Smooth muscle cell (in vitro differentiated cells): ENCODE measurements around the gene NUP214. TPM values are rescaled to one million over a fixed set of nuclear protein-coding genes. Genes with fewer than 3 reads are reported as not detected.

ENCODE experiments used
- DNase-seq: peaks from one replicate; lab custom pipeline; 2025; ENCODE audit not compliant: unreplicated experiment; lab: John Stamatoyannopoulos, UW
- H2AFZ ChIP-seq: fragments of 200-600 bp; sonication (generic); 2 replicates; pipeline ENCODE4 v1.6.0; 2016; ENCODE audit warnings: antibody characterized with exemption, low read depth, mild to moderate bottlenecking
- H3F3A ChIP-seq: fragments of 200-600 bp; sonication (generic); 2 replicates; pipeline ENCODE4 v1.6.0; 2017; ENCODE audit warnings: antibody characterized with exemption, low read depth
- H3K27ac ChIP-seq: fragments of 200-600 bp; sonication (generic); 2 replicates; pipeline ENCODE4 v1.5.1; 2016; ENCODE audit warnings: low read depth, mild to moderate bottlenecking
- H3K27me3 ChIP-seq: fragments of 200-600 bp; sonication (generic); 2 replicates; pipeline ENCODE4 v1.6.1; 2016; ENCODE audit warnings: low read depth, mild to moderate bottlenecking
- H3K36me3 ChIP-seq: fragments of 200-600 bp; sonication (generic); 2 replicates; pipeline ENCODE4 v1.5.1; 2016; ENCODE audit warnings: low read depth
- H3K4me1 ChIP-seq: fragments of 200-600 bp; sonication (generic); 2 replicates; pipeline ENCODE4 v1.5.1; 2016; ENCODE audit warnings: low read depth
- H3K4me2 ChIP-seq: fragments of 200-600 bp; sonication (generic); 2 replicates; pipeline ENCODE4 v1.6.0; 2016; ENCODE audit warnings: mild to moderate bottlenecking
- H3K4me3 ChIP-seq: fragments of 200-600 bp; sonication (generic); 2 replicates; pipeline ENCODE4 v1.5.1; 2016; ENCODE audit warnings: mild to moderate bottlenecking
- H3K79me2 ChIP-seq: fragments of 200-600 bp; sonication (generic); 2 replicates; pipeline ENCODE4 v1.6.0; 2016; ENCODE audit warnings: low read depth, mild to moderate bottlenecking
- H3K9ac ChIP-seq: fragments of 200-600 bp; sonication (generic); 2 replicates; pipeline ENCODE4 v1.6.0; 2016; ENCODE audit warnings: low read depth
- H3K9me3 ChIP-seq: fragments of 200-600 bp; sonication (generic); replicated peaks from 2 replicates; pipeline ENCODE4 v1.5.1; 2016; ENCODE audit warnings: low read depth
- H4K20me1 ChIP-seq: fragments of 200-600 bp; sonication (generic); 2 replicates; pipeline ENCODE4 v1.6.0; 2016; ENCODE audit warnings: low read depth
- CTCF ChIP-seq: fragments of 200-600 bp; sonication (generic); IDR thresholded peaks from 2 replicates; pipeline ENCODE4 v1.5.1; 2017; ENCODE audit warnings: borderline replicate concordance, mild to moderate bottlenecking, antibody characterized with exemption; ENCODE audit not compliant: insufficient read depth, poor library complexity, severe bottlenecking
- WGBS: methylation state at CpG from one replicate; pipeline ENCODE4 v1.1.7; 2016; ENCODE audit warnings: low lambda C conversion rate; 5-methylcytosine and 5-hydroxymethylcytosine counted together
- polyA plus RNA-seq: library from polyadenylated mRNA; unstranded; fragments of >200 nt; fragmentation: Nextera tagmentation; extraction: Ambion mirVana; gene quantifications from 2 replicates; pipeline ENCODE4 v1.2.1, GENCODE V29; 2016
- total RNA-seq: library from RNA; depleted of rRNA; stranded (reverse); fragments of >200 nt; gene quantifications from 2 replicates; pipeline ENCODE4 v1.2.3, GENCODE V29; 2014

Gene NUP214
- total and polyA plus RNA-seq, 2 experiments from 2014 or later: 13.9 to 44.7 TPM

- no peaks in the 10 kb centered on the region for H3K36me3 ChIP-seq
- H3K27me3 ChIP-seq: no peaks in the 10 kb centered on the region
- no peak overlapping the region for H2AFZ ChIP-seq
- TF ChIP-seq CTCF: no peak
- no peak overlapping the region for H3K27ac ChIP-seq
- H3K9ac ChIP-seq: no peak overlapping the region
- no peaks in the 10 kb centered on the region for H3K79me2 ChIP-seq
- H3K9me3 ChIP-seq: no peaks in the 10 kb centered on the region
- no peak overlapping the region for H3K4me3 ChIP-seq
- no peak for DNase-seq
- 72% methylated on average over 9 of the region's 9 CpGs for WGBS
- H3K4me1 ChIP-seq: no peaks in the 10 kb centered on the region
- no peak overlapping the region for H3K4me2 ChIP-seq
- no peaks in the 10 kb centered on the region for H3F3A ChIP-seq
- H4K20me1 ChIP-seq: no peaks in the 10 kb centered on the region
Measured at GRCh38 chr9:131080589-131080988, 44.8 kb upstream of the NUP214 start.

- Histone ChIP-seq H3K4me2 (no peak overlapping the region), H3F3A (no peaks in the 10 kb centered on the region), H3K4me1 (no peaks in the 10 kb centered on the region), H4K20me1 (no peaks in the 10 kb centered on the region), H3K9ac (no peak overlapping the region), H3K79me2 (no peaks in the 10 kb centered on the region), H3K27me3 (no peaks in the 10 kb centered on the region), H3K36me3 (no peaks in the 10 kb centered on the region), H3K9me3 (no peaks in the 10 kb centered on the region), H3K27ac (no peak overlapping the region), H2AFZ (no peak overlapping the region), H3K4me3 (no peak overlapping the region)
- TF ChIP-seq CTCF: no peak
- 97% methylated on average over 9 of the region's 9 CpGs for WGBS
- no peak for DNase-seq
Measured at GRCh38 chr9:131081868-131082267, 43.5 kb upstream of the NUP214 start.

DNA sequence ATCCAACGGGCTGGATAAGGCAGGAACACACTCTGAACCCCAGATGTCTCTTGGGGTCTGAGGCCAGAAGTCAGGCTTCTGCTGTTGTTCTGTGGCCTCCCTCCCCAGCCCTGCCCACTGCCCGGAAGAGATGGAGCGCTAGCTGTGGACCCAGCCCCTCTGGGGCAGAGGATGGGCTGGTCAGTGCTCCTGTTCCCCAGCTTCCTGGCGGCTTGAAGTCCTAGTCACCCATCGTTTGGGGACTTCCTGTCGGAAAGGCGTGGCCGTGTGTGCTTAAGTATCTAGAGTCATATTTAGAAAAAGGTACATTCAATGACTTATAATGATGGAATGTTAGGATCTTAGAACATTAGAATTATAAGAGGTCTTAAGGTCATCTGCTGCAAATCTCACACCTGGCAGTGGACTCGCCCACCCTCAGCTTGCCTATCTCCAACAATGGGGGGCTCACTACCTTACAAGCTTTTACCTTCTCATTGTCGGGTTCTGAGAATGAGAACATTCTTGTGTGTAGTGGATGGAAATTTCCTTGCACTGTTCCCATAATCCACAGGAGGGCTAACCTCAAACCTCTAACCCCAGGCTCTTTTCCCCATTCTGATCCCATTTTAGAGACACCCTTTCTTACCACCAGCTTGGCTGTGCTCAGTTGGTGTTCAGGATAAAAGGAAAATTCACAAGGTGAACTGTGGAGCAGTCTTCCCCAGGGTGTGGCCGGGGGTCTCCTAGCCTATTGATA is 42.4 kb upstream of the NUP214 start:
- Histone ChIP-seq H3F3A (no peaks in the 10 kb centered on the region), H4K20me1 (no peaks in the 10 kb centered on the region), H3K9ac (no peak overlapping the region), H3K4me1 (no peaks in the 10 kb centered on the region), H3K4me2 (no peak overlapping the region), H2AFZ (no peak overlapping the region), H3K27me3 (no peaks in the 10 kb centered on the region), H3K36me3 (no peaks in the 10 kb centered on the region), H3K4me3 (no peak overlapping the region), H3K27ac (no peak overlapping the region), H3K9me3 (no peaks in the 10 kb centered on the region), H3K79me2 (no peaks in the 10 kb centered on the region)
- no peak for DNase-seq
- no peak for TF ChIP-seq CTCF
- WGBS: 87% methylated on average over 11 of the region's 11 CpGs
